Measurements from ENCODE around the gene KAZN.

KAZN gene

GRCh38 chr1:15016001-15016400 lies 417.5 kb downstream of the KAZN start:
- 0 out of 2 replicates have a peak, but pooled peaks cover 4% of the 10 kb centered on the region for H3K27me3 ChIP-seq (ENCODE audit: insufficient read depth, low read length)
- H3K9ac ChIP-seq (ENCODE audit: low read length), result no peak overlapping the region
- H3K4me1 ChIP-seq (ENCODE audit: insufficient read depth, low read length, severe bottlenecking), result no peaks in the 10 kb centered on the region
- no peak overlapping the region for H3K4me3 ChIP-seq (ENCODE audit: low read depth, low read length, poor library complexity, severe bottlenecking)
- no peaks in the 10 kb centered on the region for H3K79me2 ChIP-seq (ENCODE audit: insufficient read depth, low read length)
- H3K36me3 ChIP-seq (ENCODE audit: insufficient read depth, low read length), result no peaks in the 10 kb centered on the region
- no peaks in the 10 kb centered on the region for H3F3A ChIP-seq (ENCODE audit: insufficient read depth, low read length)
- TF ChIP-seq CTCF (IDR thresholded peaks at IDR 0.05; ENCODE audit: low read length) (no peak), EZH2 (IDR thresholded peaks at IDR 0.05; ENCODE audit: borderline replicate concordance, low read length) (no peak)
- H3K4me2 ChIP-seq (ENCODE audit: low read length), result no peak overlapping the region
- no peaks in the 10 kb centered on the region for H4K20me1 ChIP-seq (ENCODE audit: insufficient read depth, low read length)
- no peak overlapping the region for H2AFZ ChIP-seq (ENCODE audit: low read length)
- H3K9me2 ChIP-seq (ENCODE audit: low read depth, low read length), result no peaks in the 10 kb centered on the region
- H3K27ac ChIP-seq (ENCODE audit: low read depth, low read length, poor library complexity, severe bottlenecking), result no peak overlapping the region
- H3K9me3 ChIP-seq (ENCODE audit: low read length), result no peaks in the 10 kb centered on the region

- Histone ChIP-seq H4K20me1 (ENCODE audit: insufficient read depth, low read length) (no peaks in the 10 kb centered on the region), H3K9me2 (ENCODE audit: low read depth, low read length) (no peaks in the 10 kb centered on the region), H2AFZ (ENCODE audit: low read length) (no peak overlapping the region), H3K4me3 (ENCODE audit: low read depth, low read length, poor library complexity, severe bottlenecking) (no peak overlapping the region), H3K27ac (ENCODE audit: low read depth, low read length, poor library complexity, severe bottlenecking) (no peak overlapping the region), H3K36me3 (ENCODE audit: insufficient read depth, low read length) (no peaks in the 10 kb centered on the region), H3K9me3 (ENCODE audit: low read length) (no peaks in the 10 kb centered on the region), H3K4me1 (ENCODE audit: insufficient read depth, low read length, severe bottlenecking) (no peaks in the 10 kb centered on the region), H3K4me2 (ENCODE audit: low read length) (no peak overlapping the region), H3K9ac (ENCODE audit: low read length) (no peak overlapping the region), H3K27me3 (ENCODE audit: insufficient read depth, low read length) (0 out of 2 replicates have a peak, but pooled peaks cover 4% of the 10 kb centered on the region), H3K79me2 (ENCODE audit: insufficient read depth, low read length) (no peaks in the 10 kb centered on the region), H3F3A (ENCODE audit: insufficient read depth, low read length) (no peaks in the 10 kb centered on the region)
- TF ChIP-seq CTCF (IDR thresholded peaks at IDR 0.05; ENCODE audit: low read length) (no peak), EZH2 (IDR thresholded peaks at IDR 0.05; ENCODE audit: borderline replicate concordance, low read length) (no peak)
These were observed 418.0 kb downstream of the KAZN start for GRCh38 chr1:15016526-15016925.

- Histone ChIP-seq H3K4me1 (ENCODE audit: insufficient read depth, low read length, severe bottlenecking) (no peaks in the 10 kb centered on the region), H4K20me1 (ENCODE audit: insufficient read depth, low read length) (no peaks in the 10 kb centered on the region), H3K27me3 (ENCODE audit: insufficient read depth, low read length) (0 out of 2 replicates have a peak, but pooled peaks cover 4% of the 10 kb centered on the region), H3K79me2 (ENCODE audit: insufficient read depth, low read length) (no peaks in the 10 kb centered on the region), H3K36me3 (ENCODE audit: insufficient read depth, low read length) (no peaks in the 10 kb centered on the region), H3K9ac (ENCODE audit: low read length) (no peak overlapping the region), H2AFZ (ENCODE audit: low read length) (no peak overlapping the region), H3K9me2 (ENCODE audit: low read depth, low read length) (no peaks in the 10 kb centered on the region), H3K4me3 (ENCODE audit: low read depth, low read length, poor library complexity, severe bottlenecking) (no peak overlapping the region), H3K4me2 (ENCODE audit: low read length) (no peak overlapping the region), H3F3A (ENCODE audit: insufficient read depth, low read length) (no peaks in the 10 kb centered on the region), H3K9me3 (ENCODE audit: low read length) (no peaks in the 10 kb centered on the region), H3K27ac (ENCODE audit: low read depth, low read length, poor library complexity, severe bottlenecking) (no peak overlapping the region)
- no peak for TF ChIP-seq EZH2 (IDR thresholded peaks at IDR 0.05; ENCODE audit: borderline replicate concordance, low read length)
These were observed 418.6 kb downstream of the KAZN start for GRCh38 chr1:15017120-15017519.

- Histone ChIP-seq H3K4me1 (ENCODE audit: insufficient read depth, low read length, severe bottlenecking) (no peaks in the 10 kb centered on the region), H3K9ac (ENCODE audit: low read length) (no peak overlapping the region)
These were observed 420.3 kb downstream of the KAZN start for GRCh38 chr1:15018767-15019166.

More at GRCh38 chr1:15018767-15019166, 420.3 kb downstream of the KAZN start:
- no peak overlapping the region for H3K4me2 ChIP-seq (ENCODE audit: low read length)
- no peaks in the 10 kb centered on the region for H3K79me2 ChIP-seq (ENCODE audit: insufficient read depth, low read length)
- no peak for TF ChIP-seq CTCF (IDR thresholded peaks at IDR 0.05; ENCODE audit: low read length)
- no peak for TF ChIP-seq EZH2 (IDR thresholded peaks at IDR 0.05; ENCODE audit: borderline replicate concordance, low read length)
- H3K9me3 ChIP-seq (ENCODE audit: low read length), result no peaks in the 10 kb centered on the region
- H3K4me3 ChIP-seq (ENCODE audit: low read depth, low read length, poor library complexity, severe bottlenecking), result no peak overlapping the region
- H4K20me1 ChIP-seq (ENCODE audit: insufficient read depth, low read length), result no peaks in the 10 kb centered on the region
- no peaks in the 10 kb centered on the region for H3K9me2 ChIP-seq (ENCODE audit: low read depth, low read length)
- 0 out of 2 replicates have a peak, but pooled peaks cover 4% of the 10 kb centered on the region for H3K27me3 ChIP-seq (ENCODE audit: insufficient read depth, low read length)
- no peaks in the 10 kb centered on the region for H3K36me3 ChIP-seq (ENCODE audit: insufficient read depth, low read length)
- H3F3A ChIP-seq (ENCODE audit: insufficient read depth, low read length), result no peaks in the 10 kb centered on the region
- H2AFZ ChIP-seq (ENCODE audit: low read length), result no peak overlapping the region
- H3K27ac ChIP-seq (ENCODE audit: low read depth, low read length, poor library complexity, severe bottlenecking), result no peak overlapping the region
